Measurements from ENCODE around the gene PITPNC1. TPM values are rescaled to one million over a fixed set of nuclear protein-coding genes. Genes with fewer than 3 reads are reported as not detected.
"Not testable (repeated sequence)": the region's sequence is repeated elsewhere in the genome, so short reads cannot be mapped to it uniquely, and the experiment has no call there.

PITPNC1 gene
- polyA plus RNA-seq, 1 of the 3 experiments (the other 2 are of a cell fraction) = 18.4 TPM

GRCh38 chr17:67336859-67337258 is 40.2 kb upstream of the PITPNC1 start:
- Histone ChIP-seq H3K9ac (no peak overlapping the region), H3K27ac (ENCODE audit: low read depth in 2 of 2, low read length in 1 of 2) (no peak overlapping the region), H3K27me3 (ENCODE audit: insufficient read depth) (no peaks in the 10 kb centered on the region), H3K9me2 (no peaks in the 10 kb centered on the region), H3K9me3 (no peaks in the 10 kb centered on the region), H3K36me3 (replicated peaks in 1 of 2; ENCODE audit: control insufficient read depth in 1 of 2, insufficient read depth in 2 of 2, low read length in 1 of 2) (peaks cover 19 to 45% of the 10 kb centered on the region in 2 experiments), H2AFZ (ENCODE audit: low read depth) (no peak overlapping the region), H3K4me3 (ENCODE audit: low read depth in 2 of 2, low read length in 1 of 2) (no peak overlapping the region), H3K4me2 (no peak overlapping the region), H3F3A (replicated peaks; ENCODE audit: insufficient read depth) (peaks cover 25% of the 10 kb centered on the region), H3K4me1 (ENCODE audit: control insufficient read depth in 1 of 2, insufficient read depth in 2 of 2, low read depth in 1 of 2, low read length in 1 of 2) (peaks cover 7 to 9% of the 10 kb centered on the region in 2 experiments; a peak in 3 of 4 replicates), H4K20me1 (ENCODE audit: insufficient read depth) (no peaks in the 10 kb centered on the region), H3K79me2 (ENCODE audit: insufficient read depth) (no peaks in the 10 kb centered on the region)
- CTCF ChIA-PET = interaction anchor here (1.1 to 1.7 kb wide), 4 partner anchors 23 to 139 kb away, joined by 3 to 4 read pairs (median 3); no protein-coding TSS in a partner anchor
- TF ChIP-seq SMC3 (IDR thresholded peaks at IDR 0.05; ENCODE audit: low read depth, low read length) (no peak), POLR2AphosphoS5 (IDR thresholded peaks at IDR 0.05; ENCODE audit: low read depth, low read length) (peak; percentile 27; the same call in 1 of the 2 replicates)
- no peak for DNase-seq
- POLR2A ChIA-PET = no interaction called here
- WGBS (ENCODE audit: low lambda C conversion rate) = 90% methylated on average over 12 of the region's 12 CpGs

- POLR2A ChIA-PET = not testable (repeated sequence)
These were observed 38.7 kb upstream of the PITPNC1 start for GRCh38 chr17:67338353-67338752.

GRCh38 chr17:67343237-67343636 is 33.8 kb upstream of the PITPNC1 start:
- Histone ChIP-seq H3K4me1 (ENCODE audit: control insufficient read depth in 1 of 2, insufficient read depth in 2 of 2, low read depth in 1 of 2, low read length in 1 of 2) (peaks cover 7 to 9% of the 10 kb centered on the region in 2 experiments; a peak in 2 of 4 replicates), H3K9ac (no peak overlapping the region), H3K4me3 (ENCODE audit: low read depth in 2 of 2, low read length in 1 of 2) (no peak overlapping the region), H4K20me1 (ENCODE audit: insufficient read depth) (no peaks in the 10 kb centered on the region), H3K4me2 (no peak overlapping the region), H3F3A (replicated peaks; ENCODE audit: insufficient read depth) (peaks cover 43% of the 10 kb centered on the region), H3K27me3 (ENCODE audit: insufficient read depth) (no peaks in the 10 kb centered on the region), H3K9me3 (no peaks in the 10 kb centered on the region), H3K79me2 (ENCODE audit: insufficient read depth) (no peaks in the 10 kb centered on the region), H2AFZ (ENCODE audit: low read depth) (no peak overlapping the region), H3K36me3 (replicated peaks in 1 of 2; ENCODE audit: control insufficient read depth in 1 of 2, insufficient read depth in 2 of 2, low read length in 1 of 2) (peaks cover 64 to 95% of the 10 kb centered on the region in 2 experiments), H3K27ac (ENCODE audit: low read depth in 2 of 2, low read length in 1 of 2) (no peak overlapping the region), H3K9me2 (no peaks in the 10 kb centered on the region)
- WGBS (ENCODE audit: low lambda C conversion rate) = 97% methylated on average over 5 of the region's 5 CpGs
- POLR2A ChIA-PET = interaction anchor here (1.0 kb wide), 1 partner anchor 9 kb away, joined by 3 read pairs; no protein-coding TSS in a partner anchor
- no peak for TF ChIP-seq RFX5 (IDR thresholded peaks at IDR 0.05; ENCODE audit: low read length)
- no peak for DNase-seq
- CTCF ChIA-PET = interaction anchor here (1.0 to 1.4 kb wide), 3 partner anchors 10 to 616 kb away, joined by 3 read pairs; no protein-coding TSS in a partner anchor

More at GRCh38 chr17:67338353-67338752, 38.7 kb upstream of the PITPNC1 start:
- not testable (repeated sequence) for H3K4me1 ChIP-seq (ENCODE audit: control insufficient read depth in 1 of 2, insufficient read depth in 2 of 2, low read depth in 1 of 2, low read length in 1 of 2); H3K9me3 ChIP-seq; H3K9ac ChIP-seq; DNase-seq; H3K4me3 ChIP-seq (ENCODE audit: low read depth in 2 of 2, low read length in 1 of 2); H4K20me1 ChIP-seq (ENCODE audit: insufficient read depth); H3K9me2 ChIP-seq; H2AFZ ChIP-seq (ENCODE audit: low read depth); H3K4me2 ChIP-seq; H3K27me3 ChIP-seq (ENCODE audit: insufficient read depth); H3K79me2 ChIP-seq (ENCODE audit: insufficient read depth)
- WGBS (ENCODE audit: low lambda C conversion rate) = 94% methylated on average over 7 of the region's 7 CpGs
- H3K36me3 ChIP-seq (replicated peaks in 1 of 2; ENCODE audit: control insufficient read depth in 1 of 2, insufficient read depth in 2 of 2, low read length in 1 of 2) = peaks cover 29 to 60% of the 10 kb centered on the region in 2 experiments
- peaks cover 39% of the 10 kb centered on the region for H3F3A ChIP-seq (replicated peaks; ENCODE audit: insufficient read depth)
- peak overlapping the region in 1 of 2 experiments; percentile 88; a peak in 2 of 4 replicates for H3K27ac ChIP-seq (ENCODE audit: low read depth in 2 of 2, low read length in 1 of 2)
- CTCF ChIA-PET = interaction anchor here (0.6 to 1.7 kb wide), 4 partner anchors 48 to 674 kb away, joined by 3 read pairs; no protein-coding TSS in a partner anchor

- POLR2A ChIA-PET = no interaction called here
- Histone ChIP-seq H3K4me1 (ENCODE audit: control insufficient read depth in 1 of 2, insufficient read depth in 2 of 2, low read depth in 1 of 2, low read length in 1 of 2) (no peaks in the 10 kb centered on the region; a peak in 1 of 4 replicates), H3F3A (replicated peaks; ENCODE audit: insufficient read depth) (peaks cover 15% of the 10 kb centered on the region), H3K4me3 (ENCODE audit: low read depth in 2 of 2, low read length in 1 of 2) (no peak overlapping the region), H3K36me3 (replicated peaks in 1 of 2; ENCODE audit: control insufficient read depth in 1 of 2, insufficient read depth in 2 of 2, low read length in 1 of 2) (peaks cover 71 to 96% of the 10 kb centered on the region in 2 experiments), H3K79me2 (ENCODE audit: insufficient read depth) (peaks cover 23% of the 10 kb centered on the region), H3K27ac (ENCODE audit: low read depth in 2 of 2, low read length in 1 of 2) (no peak overlapping the region), H3K4me2 (no peak overlapping the region), H3K27me3 (ENCODE audit: insufficient read depth) (no peaks in the 10 kb centered on the region), H3K9me3 (no peaks in the 10 kb centered on the region), H2AFZ (ENCODE audit: low read depth) (no peak overlapping the region), H3K9ac (no peak overlapping the region), H4K20me1 (ENCODE audit: insufficient read depth) (peaks cover 3% of the 10 kb centered on the region; the same call in 1 of the 2 replicates), H3K9me2 (no peaks in the 10 kb centered on the region)
- CTCF ChIA-PET = interaction anchor here (0.8 to 1.6 kb wide), 4 partner anchors 12 to 103 kb away, joined by 3 to 6 read pairs (median 3); partner anchors contain the start of gene HELZ
- DNase-seq = no peak
- TF ChIP-seq RFX5 (IDR thresholded peaks at IDR 0.05; ENCODE audit: low read length) = no peak
- no peak for TF ChIP-seq ZBTB33 (IDR thresholded peaks at IDR 0.05; ENCODE audit: borderline replicate concordance, low read depth)
- no peak for TF ChIP-seq CHD2 (IDR thresholded peaks at IDR 0.05; ENCODE audit: low read length, partially characterized antibody)
- no peak for TF ChIP-seq MXI1 (IDR thresholded peaks at IDR 0.05; ENCODE audit: low read depth, low read length)
- no peak for TF ChIP-seq RAD21 (IDR thresholded peaks at IDR 0.05; ENCODE audit: low read length)
- TF ChIP-seq MEF2A (IDR thresholded peaks at IDR 0.05; ENCODE audit: borderline replicate concordance, low read depth) = no peak
- 96% methylated on average over 3 of the region's 3 CpGs for WGBS (ENCODE audit: low lambda C conversion rate)
These were observed 29.3 kb upstream of the PITPNC1 start for GRCh38 chr17:67347826-67348225.
